ENCODE results near the gene TRMT1L.

DNA sequence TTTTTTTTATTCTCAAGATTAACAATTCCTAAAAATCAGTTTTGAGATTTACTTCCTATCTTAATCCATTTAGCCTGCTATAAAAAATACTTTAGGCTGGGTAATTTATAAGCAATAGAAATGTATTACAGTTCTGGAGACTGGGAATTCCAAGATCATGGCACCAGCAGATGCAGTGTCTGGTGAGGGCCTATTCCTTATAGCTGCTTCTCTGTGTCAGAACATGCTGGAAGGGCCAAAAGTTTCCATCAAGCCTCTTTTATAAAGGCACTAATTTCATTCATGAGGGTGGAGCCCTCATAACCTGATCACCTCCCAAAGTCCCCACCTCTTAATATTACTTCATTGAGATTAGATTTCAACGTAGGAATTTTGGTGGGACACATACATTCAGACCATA is 69.7 kb downstream of the TRMT1L start:
- TF ChIP-seq, protein P1, sequence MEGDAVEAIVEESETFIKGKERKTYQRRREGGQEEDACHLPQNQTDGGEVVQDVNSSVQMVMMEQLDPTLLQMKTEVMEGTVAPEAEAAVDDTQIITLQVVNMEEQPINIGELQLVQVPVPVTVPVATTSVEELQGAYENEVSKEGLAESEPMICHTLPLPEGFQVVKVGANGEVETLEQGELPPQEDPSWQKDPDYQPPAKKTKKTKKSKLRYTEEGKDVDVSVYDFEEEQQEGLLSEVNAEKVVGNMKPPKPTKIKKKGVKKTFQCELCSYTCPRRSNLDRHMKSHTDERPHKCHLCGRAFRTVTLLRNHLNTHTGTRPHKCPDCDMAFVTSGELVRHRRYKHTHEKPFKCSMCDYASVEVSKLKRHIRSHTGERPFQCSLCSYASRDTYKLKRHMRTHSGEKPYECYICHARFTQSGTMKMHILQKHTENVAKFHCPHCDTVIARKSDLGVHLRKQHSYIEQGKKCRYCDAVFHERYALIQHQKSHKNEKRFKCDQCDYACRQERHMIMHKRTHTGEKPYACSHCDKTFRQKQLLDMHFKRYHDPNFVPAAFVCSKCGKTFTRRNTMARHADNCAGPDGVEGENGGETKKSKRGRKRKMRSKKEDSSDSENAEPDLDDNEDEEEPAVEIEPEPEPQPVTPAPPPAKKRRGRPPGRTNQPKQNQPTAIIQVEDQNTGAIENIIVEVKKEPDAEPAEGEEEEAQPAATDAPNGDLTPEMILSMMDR (conservative IDR thresholded peaks at IDR 0.05; ENCODE audit: low read depth, low read length): no peak
- TF ChIP-seq EZH2phosphoT487 (IDR thresholded peaks at IDR 0.05; ENCODE audit: borderline replicate concordance, low read length): no peak
